HG02884 (cell line): Measurements from ENCODE around the gene SDE2.
"Not testable (repeated sequence)": the region's sequence is repeated elsewhere in the genome, so short reads cannot be mapped to it uniquely, and the experiment has no call there.

Experiments used
- ATAC-seq: cut with Tn5 transposase; IDR thresholded peaks from one replicate; pipeline ENCODE4 v1.9.1; 2021; ENCODE audit warnings: mild to moderate bottlenecking, moderate library complexity; ENCODE audit not compliant: unreplicated experiment

SDE2 gene

DNA sequence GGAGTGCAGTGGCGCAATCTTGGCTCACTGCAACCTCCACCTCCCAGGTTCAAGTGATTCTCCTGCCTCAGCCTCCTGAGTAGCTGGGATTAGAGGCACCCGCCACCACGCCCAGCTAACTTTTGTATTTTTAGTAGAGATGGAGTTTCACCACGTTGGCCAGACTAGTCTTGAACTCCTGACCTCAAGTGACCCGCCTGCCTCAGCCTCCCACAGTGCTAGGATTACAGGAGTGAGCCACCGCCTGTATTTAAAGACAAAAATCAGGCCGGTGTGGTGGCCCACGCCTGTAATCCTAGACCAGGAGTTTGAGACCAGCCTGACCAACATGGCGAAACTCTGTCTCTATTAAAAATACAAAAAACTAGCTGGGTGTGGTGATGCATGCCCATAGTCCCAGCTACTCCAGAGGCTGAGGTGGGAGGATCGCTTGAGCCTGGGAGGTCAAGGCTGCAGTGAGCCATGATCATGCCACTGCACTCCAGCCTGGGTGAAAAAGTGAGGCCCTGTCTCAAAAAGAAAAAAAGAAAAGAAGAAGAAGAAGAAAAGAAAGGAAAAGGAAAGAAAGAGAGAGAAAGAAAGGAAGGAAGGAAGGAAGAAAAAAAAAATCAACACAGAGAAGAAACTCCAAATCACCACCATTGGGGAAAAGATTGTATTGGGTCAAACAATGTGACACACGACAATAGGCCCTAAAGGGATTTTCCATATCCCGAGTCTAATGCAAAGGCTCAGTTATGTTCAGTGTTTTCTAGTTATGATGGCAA lies 8.2 kb upstream of the SDE2 start:
- not testable (repeated sequence) for ATAC-seq

DNA sequence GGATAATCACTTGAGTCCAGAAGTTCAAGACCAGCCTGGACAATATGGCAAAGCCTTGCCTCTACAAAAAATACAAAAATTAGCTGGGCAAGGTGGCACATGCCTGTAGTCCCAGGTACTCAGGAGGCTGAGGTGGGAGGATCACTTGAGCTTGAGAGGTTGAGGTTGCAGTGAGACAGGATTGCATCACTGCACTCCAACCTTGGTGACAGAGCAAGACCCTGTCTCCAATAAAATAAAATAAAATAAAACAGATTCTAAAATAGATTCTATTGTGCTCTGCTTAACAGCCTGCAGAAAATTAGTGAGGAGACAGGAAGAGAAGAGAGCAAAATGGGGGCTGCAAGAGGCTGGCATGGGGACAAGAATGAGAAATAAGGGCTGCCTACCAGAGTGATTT lies 7.5 kb upstream of the SDE2 start:
- ATAC-seq: no peak

DNA sequence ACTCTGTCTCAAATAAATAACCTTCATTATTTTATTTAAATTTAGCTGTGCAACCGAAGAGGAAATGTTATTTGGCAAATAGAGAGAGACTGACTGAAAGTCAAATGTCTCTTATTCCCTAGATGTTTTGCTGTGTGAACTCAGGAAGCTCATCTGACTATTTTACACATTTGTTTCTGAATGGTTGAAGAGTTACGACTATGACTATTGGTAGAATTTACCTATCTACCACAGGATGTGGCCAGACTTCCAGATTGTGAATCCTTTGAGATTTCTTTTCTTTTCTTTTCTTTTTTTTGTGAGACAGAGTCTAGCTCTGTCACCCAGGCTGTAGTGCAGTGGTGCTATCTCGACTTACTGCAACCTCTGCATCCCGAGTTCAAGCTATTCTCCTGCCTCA lies 5.3 kb upstream of the SDE2 start:
- no peak for ATAC-seq

DNA sequence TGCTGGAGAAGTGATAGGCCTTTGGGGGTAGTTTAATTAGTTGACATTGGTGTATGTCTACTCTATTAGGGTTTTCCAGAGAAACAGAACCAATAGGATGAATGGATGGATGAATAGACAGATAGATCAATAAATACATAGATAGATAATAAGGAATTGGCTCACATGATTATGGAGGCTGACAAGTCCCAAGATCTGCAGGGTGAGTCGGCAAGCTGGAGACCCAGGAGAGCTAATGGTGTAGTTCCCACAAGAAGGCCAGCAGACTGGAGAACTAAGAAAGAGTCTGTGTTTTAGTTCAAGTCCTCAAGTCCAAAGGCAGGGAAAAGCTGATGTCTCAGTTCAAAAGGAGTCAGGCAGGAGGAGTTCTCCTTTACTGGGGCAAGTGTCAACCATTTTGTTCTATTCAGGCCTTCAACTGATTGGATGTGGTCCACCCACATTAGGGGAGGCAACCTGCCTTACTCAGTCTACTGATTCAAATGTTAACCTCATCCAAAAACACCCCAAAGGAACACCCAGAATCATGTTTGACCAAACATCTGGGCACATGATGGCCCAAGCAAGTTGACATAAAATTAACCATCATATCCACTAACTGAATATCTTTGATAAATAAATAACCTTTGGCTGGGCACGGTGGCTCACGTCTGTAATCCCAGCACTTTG lies 4.5 kb upstream of the SDE2 start:
- ATAC-seq: no peak

DNA sequence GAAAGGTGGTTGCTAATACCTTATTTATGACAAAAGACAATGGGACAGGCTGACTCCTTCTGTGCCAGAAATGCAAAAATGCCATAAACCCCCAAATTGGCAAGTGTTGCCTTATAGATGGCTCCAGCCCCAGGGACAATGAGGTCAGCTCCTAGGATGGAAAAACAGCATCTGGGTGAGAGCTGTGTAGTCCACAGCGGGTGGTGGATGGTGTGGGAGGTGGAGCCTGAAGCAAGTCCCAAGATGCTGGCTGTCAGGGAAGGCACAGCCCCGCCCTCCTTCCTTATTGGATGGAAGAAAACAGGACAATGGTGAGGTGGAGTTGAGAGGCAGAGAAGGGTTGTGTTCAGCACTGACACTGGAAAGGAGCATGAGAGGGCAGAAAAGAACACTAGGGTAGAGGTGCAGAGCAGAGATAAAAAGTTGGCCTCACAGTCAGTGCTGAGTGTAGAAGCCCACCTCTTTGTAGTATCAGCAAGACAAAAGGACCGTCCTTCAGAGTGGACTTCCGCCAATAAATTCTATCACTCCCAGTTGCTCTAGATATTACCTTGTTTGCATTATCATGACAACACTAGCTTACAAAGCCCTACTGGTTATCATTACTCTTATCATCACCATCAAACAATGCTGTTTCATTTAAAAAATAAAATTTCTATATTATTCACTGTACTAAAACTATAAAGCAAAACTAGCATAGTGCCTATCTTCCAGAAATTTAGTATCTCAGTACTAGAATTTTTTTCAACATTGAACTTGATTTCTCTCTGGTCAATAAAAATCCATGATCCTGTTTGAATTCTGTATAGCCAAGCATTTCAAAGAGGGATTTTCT lies 3.7 kb upstream of the SDE2 start:
- no peak for ATAC-seq

DNA sequence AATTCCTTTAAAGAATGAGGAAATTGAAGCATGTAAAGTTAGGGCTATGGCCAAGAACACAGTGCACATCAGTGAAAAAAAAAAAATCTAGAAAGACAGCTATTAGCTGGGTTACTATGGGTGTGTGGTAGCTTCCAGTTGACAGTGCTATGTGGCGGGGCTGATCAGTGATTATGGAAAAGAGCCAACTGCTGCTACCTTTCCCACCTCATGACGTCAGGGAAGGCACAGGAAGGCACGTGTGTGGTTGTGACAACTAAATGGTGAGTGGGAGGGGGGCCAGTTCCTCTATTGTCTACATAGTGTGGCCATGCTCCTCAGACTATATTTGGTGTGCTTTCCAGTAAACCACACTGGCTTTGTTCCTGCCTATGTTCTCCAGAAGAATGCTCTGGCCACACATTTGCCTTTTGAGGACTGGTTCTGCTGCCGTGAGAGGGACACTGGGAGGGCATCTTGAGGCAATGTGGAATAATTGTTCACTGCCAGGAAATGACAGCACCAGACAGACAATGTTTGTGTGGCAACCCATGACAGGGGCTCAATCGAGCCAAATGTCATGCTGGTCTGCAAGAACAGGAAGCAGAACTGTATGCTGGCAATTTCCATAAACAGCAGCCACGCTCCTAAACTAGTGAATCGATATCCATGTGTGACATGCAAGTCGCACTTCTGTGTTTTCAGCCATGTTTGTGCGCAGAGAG lies 3.0 kb upstream of the SDE2 start:
- peak; percentile 31 for ATAC-seq

DNA sequence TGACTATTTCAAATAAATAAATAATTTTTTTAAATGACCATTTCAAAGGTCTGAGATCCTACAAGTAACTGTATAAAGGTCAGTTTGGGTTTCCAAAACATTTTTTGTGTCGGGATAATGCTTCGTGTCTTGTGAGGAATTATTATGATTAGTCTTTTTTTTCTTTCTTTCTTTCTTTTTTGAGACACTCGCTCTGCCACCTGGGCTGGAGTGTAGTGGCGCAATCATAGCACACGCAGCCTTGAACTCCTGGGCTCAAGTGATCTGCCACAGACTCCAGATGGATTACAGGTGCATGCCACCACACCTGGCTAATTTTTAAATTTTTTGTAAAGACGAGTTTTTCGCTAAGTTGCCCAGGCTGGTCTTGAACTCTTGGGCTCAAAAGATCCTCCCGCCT lies 1.9 kb upstream of the SDE2 start:
- no peak for ATAC-seq

DNA sequence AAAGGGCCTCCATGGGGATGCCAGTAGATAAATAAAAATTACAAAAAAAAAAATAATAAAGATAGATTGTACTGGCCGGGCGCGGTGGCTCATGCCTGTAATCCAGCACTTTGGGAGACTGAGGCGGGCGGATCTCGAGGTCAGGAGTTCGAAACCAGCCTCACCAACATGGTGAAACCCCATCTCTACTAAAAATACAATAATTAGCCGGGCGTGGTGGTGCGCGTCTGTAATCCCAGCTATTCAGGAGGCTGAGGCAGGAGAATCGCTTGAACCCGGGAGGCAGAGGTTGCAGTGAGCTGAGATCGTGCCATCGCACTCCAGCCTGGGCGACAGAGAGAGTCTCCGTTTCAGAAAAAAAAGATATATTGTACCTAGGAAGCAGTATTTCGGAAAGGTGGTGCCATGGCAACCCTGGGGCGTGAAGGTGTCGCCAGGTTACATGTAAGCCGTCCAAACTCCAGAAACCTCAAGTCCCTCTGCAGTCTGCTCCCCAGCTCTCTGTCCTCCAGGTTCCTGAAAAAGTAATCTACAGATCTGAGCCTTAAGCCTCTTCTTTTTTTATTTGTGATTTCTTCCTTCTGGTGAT lies 1.4 kb upstream of the SDE2 start:
- ATAC-seq: not testable (repeated sequence)

DNA sequence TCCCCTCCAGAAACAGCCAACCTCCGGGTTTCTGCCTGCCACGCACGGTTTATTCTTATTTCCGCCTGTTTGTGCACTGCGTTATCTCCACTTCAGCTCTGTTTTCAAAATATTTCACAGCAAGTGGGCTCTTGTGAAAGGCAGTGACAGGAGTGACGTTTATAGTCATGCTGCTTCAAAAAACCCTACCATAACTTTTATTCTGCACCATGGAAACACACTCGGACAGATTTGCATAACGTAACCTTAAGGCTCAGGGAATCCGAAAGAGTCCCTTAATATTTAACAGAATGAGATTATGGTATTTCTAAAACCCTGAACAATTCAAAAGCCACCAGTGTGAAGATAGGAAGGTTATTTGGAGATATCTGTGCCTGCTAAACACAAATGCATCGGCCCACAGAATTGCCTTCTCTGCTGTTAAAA lies 782 bp upstream of the SDE2 start:
- peak; percentile 9 for ATAC-seq

DNA sequence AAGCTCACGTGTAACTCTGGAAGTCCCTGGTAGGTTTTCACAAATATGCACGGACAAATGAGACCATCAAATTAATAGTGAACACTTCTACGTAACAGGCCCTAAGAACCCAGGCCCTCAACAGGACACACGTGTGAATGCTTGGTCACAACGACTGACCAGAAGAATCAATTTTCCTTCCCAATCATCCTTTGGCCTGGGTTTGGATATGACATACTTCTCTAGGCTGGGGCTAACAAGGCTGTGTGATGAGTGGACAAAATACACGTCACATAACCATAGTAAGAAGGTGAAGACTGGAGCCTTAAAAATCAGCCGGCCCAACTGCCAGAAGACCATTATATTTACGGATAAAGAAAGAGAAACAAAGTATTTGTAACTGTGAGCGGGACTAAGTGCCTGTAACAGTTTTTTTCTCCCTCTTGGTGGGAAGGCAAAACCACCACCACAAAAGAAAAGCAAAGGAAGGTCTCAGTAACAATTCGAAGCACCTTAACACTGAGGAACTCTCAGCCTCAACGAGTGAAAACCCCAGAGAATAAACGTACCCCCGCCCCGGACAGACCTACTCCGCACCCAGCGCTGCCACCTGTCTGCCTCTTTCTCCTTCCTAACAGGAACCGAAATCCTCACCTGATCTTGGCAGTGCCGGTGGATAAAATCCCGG lies 450 bp downstream of the SDE2 start:
- ATAC-seq: no peak

DNA sequence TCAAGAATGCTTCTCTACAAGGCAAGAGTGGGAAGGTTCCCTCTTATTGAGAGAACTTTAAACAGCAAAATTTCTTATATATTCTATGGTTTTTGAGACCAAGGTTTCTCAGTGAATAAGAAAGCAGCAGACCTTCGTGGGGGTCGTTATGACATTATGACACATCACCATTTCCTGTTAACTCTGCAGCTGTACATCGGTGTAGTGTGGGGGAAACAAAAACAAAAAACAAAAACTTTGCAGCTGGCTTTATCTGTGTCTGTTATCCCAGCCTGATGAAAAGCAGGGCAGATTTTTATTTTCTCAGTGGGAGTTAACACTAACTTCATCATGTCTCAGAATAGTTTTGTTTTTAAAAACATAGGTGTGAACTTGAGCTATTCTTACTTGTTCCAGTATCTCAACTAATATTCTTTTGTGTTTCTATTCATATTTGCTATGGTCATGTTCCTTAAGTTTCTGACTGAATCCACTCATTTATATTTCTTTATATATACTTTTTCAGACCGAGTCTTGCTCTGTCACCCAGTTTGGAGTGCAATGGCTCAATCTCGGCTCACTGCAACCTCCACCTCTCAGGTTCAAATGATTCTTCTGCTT lies 2.1 kb downstream of the SDE2 start:
- no peak for ATAC-seq

DNA sequence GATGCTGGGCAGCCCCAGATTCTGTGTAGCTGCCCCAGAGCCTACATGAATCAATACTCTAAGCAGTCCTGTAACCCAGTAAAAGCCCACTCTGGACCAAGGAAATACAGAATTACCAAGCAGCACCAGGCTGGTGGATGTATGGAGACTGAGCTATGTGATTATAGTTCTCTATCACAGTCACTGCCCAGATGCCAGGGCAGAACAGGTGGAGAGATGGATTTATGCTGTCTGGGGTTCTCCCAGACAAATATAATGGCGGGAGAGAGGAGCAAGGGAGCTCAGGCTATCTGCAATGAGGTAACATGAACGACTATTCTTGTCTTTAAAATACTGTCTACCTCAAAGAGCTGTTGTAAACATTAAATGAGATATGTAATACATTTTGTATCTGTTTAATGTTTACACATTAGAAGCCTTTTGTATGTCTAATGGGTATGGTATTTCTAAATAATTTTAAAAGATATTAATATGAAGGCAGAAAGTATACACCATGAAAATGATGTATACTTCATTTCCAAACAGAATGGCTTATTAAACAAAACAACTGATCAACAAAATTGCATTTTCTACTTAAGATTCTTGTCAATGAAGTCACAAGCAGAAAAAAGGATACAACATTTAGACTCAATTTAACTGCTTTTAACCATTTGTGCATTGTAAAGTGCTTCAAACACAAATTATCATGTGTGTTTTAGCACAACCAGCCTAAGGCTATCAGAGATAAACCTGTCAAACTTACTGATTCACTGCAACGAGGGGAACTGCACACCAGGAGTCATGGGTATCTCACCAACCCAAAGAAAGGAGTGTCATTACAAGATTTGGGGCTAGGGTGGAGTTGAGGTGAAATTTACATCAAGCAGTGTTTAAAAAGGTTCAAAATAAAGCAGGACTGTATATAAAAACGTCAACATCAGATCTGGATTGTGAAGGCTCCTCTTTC lies 3.0 kb downstream of the SDE2 start:
- no peak for ATAC-seq

DNA sequence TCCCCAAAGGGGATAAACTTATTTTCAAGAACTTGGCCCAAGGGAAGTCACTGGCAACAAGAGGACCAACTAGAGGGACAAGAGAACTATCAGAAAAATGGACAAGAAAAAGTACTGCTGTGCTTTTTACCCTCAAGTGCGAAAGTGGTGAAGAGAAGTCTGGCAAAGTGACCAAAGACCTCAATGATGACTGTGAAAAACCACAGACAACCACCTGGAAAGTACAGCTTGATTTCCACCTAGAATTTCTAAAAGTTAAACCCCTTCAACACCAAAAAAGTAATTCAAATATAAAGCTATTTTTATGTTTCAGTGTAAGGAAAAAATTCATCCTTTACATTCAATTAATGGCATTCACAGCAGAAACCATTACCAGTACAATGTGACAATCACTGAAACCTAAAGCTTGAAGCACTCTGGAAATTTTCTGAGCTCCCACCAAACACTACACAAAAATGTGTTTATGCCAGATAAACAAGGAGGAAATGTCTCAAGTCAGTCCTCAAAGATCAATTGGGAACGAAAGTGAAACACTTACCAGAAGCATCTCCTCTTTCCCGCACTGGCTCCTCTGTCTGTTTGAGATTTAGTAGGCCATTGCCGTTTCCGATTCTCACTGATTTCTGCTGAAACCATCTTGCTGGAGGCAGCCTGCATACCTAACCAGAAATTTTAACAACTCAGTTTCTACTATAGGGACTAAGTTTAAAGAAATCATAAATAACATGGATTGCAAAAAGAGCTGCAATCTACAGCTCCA lies 8.3 kb downstream of the SDE2 start:
- no peak for ATAC-seq

DNA sequence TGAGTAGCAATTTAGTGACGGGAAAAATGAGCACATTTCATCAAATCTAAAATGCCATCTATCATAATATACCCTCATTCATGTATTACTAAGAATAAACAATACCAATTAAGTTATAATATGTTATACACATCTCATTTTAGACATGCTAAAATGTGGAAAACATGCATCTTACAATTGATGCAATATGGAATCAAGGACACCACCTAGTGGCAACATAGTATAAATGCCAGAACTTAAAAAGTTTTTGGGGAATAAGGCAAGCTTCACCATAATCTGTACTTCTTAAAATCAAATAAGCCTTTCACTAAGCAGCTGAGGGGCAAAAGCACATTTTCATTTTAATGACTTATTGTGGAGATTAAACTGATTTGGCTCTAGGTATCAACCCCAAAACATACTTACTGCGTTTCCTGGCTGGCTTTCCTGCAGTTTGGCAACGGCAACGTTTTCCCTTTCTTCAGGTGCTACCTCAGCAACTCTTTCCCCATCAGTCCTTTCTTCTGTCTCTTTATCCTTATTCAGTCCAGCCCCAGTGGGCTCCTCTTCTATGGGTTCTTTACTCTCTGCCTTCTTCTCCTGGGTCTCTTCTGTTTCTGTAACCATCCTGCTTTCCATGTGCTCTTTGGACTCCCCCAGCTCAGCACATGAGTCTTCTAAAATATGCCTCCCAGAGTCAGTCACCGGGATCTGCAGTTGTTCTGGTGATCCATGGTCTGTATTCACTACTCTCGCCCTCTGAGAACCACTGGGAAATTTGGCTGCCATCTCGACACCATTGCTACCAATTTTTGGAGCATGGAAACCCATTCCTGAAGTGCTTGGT lies 11.4 kb downstream of the SDE2 start:
- ATAC-seq: no peak

DNA sequence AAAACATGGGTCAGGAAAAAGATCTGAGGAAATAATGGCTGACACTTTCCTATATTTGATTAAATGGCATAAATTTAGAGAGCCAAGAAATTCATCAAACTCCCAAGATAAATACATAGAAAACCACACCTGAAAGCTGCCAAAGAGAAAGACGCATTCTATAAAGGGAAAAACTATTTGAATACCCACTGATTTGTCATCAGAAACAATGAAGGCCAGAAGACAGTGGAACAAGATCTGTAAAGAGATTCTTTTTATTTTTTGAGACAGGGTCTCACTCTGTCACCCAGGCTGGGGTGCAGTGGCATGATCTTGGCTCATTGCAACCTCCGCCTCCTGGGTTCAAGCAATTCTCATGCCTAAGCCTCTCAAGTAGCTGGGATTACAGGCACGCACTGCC lies 17.4 kb downstream of the SDE2 start:
- no peak for ATAC-seq

DNA sequence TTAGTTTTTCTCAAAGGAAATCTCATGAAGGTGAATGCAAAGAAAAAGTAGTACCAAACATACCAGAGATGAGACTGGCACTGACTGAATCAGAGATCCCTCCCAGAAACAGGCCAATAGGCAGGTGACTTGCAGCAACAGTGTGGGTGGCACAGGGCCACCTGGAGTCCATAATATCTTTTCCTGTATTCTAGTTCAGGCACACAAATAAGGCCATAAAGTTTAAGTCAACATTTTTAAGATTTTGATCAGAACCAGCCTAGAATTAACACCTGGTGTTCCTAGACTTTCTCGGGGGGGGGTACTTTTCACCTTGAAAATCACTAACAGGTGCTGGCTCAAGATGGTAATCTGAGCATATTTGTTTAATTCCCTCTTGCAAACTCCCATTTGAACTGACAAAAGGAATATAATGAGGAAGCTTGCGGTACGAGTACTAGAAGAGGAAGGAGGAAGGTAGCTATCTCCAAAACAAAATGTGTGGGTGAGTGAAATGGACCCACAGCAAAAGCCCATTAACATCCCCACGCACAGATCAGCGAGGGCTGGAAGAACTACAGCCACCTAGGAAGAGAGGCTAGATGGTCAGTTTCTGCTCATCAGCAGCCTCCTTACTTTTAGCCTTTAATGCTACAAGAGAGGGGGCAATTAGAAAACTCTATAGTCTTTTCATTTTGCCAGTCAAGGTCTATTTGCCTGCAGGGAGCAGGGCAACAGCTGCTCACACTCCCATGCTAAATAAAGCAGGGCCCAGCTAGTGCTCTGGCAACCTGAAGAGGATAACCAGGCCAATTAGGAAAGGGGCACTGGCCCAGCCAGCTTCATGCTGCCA lies 18.9 kb downstream of the SDE2 start:
- no peak for ATAC-seq
